Hepatocyte (in vitro differentiated cells): Measurements from ENCODE around the gene ADAM12.

Experiments
- CTCF ChIP-seq: fragments of 200-600 bp; sonication (generic); IDR thresholded peaks from 2 replicates; pipeline ENCODE4 v1.5.1; 2016; ENCODE audit warnings: antibody characterized with exemption, mild to moderate bottlenecking; ENCODE audit not compliant: poor library complexity
- EZH2 ChIP-seq: fragments of 200-600 bp; sonication (generic); IDR thresholded peaks from 2 replicates; pipeline ENCODE4 v1.6.1; 2016; ENCODE audit warnings: antibody characterized with exemption, mild to moderate bottlenecking, borderline replicate concordance

GRCh38 chr10:126059076-126059826 is 329.0 kb downstream of the ADAM12 start:
- TF ChIP-seq CTCF (no peak), EZH2 (no peak)
